Panc1 (cell line): Measurements from ENCODE around the gene HIPK2.

Source experiments
- CTCF ChIP-seq: fragments of 450-650 bp; IDR thresholded peaks from 2 replicates; pipeline ENCODE4 v1.5.1; 2017; ENCODE audit warnings: mild to moderate bottlenecking
- POLR2AphosphoS5 ChIP-seq: IDR thresholded peaks from 2 replicates; pipeline ENCODE4 v1.6.1; 2012; ENCODE audit warnings: mild to moderate bottlenecking, low read depth, low read length, moderate library complexity
- TF ChIP-seq, protein P1 (sequence below), 2 experiments: IDR thresholded peaks; 2 replicates each; pipeline ENCODE4 v1.6.1; 2011 to 2012; ENCODE audit warnings: low read depth in 2 of 2, control low read depth in 1 of 2, low read length in 1 of 2, mild to moderate bottlenecking in 1 of 2, moderate library complexity in 1 of 2; ENCODE audit not compliant: insufficient read depth in 1 of 2

DNA sequence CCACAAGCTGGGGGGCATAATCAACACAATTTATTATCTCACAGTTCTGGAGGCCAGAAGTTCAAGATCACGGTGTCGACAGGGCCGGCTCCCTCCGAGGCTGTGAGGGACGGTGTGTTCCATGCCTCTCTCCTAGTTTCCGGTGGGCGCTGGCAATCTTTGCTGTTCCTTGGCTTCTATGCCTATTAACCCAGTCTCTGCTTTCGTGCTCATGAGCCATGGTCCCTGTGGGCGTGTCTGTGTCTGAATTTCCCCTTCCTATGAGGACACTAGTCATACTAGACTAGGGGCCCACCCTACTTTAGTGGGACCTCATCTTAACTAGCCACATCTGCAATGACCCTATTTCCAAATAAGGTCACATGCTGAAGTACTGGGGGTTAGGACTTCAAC lies 29.4 kb downstream of the HIPK2 start:
- no peak for TF ChIP-seq CTCF
- no peak for TF ChIP-seq POLR2AphosphoS5
- TF ChIP-seq, protein P1, sequence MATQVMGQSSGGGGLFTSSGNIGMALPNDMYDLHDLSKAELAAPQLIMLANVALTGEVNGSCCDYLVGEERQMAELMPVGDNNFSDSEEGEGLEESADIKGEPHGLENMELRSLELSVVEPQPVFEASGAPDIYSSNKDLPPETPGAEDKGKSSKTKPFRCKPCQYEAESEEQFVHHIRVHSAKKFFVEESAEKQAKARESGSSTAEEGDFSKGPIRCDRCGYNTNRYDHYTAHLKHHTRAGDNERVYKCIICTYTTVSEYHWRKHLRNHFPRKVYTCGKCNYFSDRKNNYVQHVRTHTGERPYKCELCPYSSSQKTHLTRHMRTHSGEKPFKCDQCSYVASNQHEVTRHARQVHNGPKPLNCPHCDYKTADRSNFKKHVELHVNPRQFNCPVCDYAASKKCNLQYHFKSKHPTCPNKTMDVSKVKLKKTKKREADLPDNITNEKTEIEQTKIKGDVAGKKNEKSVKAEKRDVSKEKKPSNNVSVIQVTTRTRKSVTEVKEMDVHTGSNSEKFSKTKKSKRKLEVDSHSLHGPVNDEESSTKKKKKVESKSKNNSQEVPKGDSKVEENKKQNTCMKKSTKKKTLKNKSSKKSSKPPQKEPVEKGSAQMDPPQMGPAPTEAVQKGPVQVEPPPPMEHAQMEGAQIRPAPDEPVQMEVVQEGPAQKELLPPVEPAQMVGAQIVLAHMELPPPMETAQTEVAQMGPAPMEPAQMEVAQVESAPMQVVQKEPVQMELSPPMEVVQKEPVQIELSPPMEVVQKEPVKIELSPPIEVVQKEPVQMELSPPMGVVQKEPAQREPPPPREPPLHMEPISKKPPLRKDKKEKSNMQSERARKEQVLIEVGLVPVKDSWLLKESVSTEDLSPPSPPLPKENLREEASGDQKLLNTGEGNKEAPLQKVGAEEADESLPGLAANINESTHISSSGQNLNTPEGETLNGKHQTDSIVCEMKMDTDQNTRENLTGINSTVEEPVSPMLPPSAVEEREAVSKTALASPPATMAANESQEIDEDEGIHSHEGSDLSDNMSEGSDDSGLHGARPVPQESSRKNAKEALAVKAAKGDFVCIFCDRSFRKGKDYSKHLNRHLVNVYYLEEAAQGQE (IDR thresholded peaks at IDR 0.05; ENCODE audit: insufficient read depth in 1 of 2, low read depth in 2 of 2, low read length in 1 of 2), result no peak
